ENCODE data around the gene CEP97.

Gene CEP97

DNA sequence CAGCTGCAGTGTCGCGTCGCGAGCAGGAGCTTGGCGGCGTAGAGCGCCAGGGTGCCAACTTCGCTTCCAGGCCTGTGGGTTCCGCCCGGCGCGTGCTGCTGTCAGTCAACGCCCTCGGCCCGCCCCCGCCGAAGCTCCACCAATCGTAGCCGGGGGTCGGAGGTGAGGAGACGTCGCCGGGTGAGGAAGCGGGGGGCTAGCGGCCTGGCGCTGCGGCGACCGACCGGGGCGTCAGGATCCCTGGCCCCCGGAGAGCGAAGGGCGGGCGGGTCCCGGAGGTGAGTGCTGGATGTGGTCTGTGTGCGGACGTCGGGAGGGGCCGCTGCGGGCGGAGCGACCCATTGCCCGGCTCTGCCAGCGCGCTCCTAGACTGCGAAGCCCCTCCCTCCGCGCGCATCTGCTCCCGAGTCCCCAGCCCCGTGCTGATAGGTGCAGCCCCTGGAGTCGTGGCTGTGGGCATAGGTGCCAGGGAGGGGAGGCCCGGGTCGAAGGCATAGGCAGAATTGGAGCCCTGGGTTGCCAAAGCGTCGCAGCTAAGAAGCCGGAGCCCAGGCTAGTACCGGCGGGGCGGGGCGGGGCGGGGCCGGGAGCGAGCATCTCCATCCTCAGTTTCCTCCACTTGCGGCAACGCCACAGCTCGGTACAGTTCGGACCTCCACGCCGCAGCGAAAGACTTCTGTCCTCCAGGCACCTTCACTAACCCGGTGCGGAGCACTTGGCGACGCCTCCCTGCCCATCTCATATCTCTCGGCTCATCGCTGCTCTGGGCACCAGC, 54.8 kb downstream of the CEP97 start, which contains the start of gene NXPE3:
NXPE3 (plus strand) TSS at position 165 of the 775 bp plus-strand sequence. CDS start 6,386 bp downstream, outside the sequence.
- peak; percentile 68 for DNase-seq

DNA sequence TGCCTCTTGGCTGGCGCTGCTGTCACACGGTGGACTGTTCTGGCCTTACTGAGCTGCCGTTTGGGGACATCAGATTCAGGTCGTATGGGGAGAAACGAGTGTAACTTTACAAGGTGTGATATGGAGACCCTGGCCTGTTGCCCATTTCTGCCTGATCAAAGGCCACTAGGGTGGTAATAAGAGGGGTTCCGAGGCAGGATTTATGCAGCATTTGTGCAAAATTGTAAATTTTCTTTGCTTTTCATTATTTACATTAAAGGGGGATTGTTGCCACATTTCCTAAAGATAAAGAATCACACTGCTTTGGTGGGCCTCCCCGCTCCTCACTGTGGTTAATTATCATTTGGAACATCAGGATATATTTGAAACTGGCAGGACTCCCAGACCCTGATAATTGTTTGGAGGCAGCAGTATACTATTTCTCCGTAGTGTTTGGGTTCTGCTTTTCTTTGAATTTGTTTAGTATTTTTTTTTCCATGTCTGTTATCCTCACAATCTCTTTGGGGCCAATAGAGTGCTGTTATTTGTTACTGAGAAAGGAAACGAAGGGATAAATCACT, 55.5 kb downstream of the CEP97 start:
- no peak for DNase-seq

DNA sequence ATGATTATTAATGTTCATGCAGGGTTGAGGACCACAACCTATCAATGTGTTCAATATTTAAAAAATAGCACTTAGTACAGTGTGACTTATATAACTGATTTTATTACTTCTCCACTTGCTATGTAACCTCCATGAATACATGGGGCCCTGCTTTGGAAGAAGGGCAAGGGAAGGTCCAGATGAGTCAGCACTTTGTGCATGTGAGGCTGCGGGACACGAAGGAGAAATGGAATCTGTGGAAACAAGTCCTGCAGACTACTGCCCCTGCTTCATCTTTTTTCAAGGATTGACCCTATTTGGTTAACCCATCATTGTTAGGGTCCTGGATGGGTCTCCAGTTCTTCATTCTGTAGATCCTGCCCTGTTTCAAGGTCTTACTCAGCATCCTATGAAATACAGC, 56.2 kb downstream of the CEP97 start:
- DNase-seq = peak; percentile 17

DNA sequence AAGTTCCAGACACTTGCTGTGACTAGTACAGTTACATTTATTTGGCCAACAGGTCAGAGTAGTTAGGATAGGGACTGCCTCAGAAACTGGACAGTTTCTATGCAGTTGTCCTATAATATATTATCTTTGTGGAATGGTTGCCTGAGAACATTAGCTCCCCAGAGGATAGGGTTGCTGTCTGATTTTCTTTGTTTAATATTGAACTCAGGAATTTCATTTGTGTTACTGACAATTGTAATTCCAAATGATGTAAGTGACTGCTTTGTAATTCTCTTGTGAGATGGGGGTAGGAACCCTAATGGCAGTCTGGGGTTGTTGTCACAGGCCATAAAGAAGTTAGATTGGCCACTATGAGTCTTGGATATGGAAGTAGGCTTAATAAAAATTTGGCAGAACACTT, 56.8 kb downstream of the CEP97 start:
- DNase-seq = no peak

DNA sequence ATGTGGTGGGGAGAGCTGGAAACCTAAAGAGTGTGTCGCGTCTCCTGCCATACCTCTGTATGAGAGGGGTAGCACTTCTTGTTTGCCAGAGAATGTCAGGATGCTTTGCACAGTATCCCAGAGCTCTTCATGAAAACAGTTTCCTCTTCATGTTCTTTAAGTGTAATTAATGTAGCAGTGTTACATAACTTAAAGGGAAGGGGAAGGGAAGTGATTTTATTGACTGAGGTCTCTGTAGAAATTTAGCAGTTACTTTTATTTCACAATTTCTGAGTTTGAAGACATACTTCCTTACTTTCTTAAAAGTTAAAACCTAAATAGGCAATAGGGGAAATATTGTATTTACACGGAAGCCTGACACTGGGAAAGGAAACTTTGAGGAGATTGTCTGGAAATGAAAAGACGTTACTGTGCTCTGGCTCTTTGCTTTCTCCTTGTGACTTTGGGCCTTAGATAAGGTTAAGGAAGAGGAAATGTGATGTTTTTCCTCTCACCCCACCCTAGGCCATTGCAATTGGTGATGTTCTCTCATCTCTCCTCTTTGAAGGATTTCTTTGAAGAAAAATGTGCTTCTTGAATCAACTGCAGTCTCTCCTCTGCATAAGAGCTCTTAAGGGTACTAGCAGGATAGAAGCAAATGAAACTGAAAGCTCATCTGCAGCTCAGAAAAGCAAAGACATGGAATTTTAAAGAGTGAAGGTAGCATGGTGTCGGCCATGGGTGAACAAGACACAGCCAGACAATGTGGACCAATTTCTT, 60.6 kb downstream of the CEP97 start:
- DNase-seq = no peak

DNA sequence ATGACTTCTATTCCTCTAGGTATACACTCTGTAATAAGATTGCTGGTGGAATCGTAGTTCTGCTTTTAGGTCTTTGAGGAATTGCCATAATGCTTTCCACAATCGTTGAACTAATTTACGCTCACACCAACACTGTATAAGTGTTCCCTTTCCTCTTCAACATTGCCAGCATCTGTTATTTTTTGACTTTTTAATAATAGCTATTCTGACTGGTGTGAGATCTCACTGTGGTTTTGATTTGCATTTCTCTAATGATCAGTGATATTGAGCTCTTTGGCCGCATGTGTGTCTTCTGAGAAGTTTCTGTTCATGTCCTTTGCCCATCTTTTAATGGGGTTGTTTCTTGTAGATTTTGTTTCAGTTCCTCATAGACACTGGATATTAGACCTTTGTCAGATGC, 67.4 kb downstream of the CEP97 start:
- no peak for DNase-seq

DNA sequence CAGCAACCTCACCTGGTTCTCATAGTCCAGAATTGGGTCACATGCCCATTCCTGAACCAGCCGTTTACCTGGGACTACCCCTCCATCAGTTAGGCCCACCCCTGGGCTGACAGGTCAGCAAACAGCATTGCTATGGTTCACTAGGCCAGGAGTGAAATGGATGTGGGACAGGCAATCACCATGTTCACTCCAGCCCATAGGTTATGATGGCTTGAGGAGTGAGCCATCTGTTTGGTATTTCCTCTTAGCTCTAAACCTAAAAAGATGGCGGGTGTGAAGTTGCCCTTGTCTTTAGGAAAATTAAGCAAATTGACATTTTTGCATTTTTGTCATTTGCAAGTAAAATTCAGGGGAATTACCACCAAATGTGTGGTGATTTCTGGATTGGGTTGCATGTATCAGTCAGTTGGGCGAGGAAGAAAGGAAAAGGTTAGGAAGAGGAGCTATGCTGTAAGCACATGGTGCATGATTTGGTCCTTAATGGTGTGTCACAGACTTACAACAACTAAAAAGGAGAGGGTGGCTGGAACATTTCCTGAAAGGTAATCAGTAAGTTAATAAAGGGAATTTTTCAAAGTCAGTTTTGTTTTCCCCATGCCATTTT, 71.8 kb downstream of the CEP97 start:
- DNase-seq = no peak

DNA sequence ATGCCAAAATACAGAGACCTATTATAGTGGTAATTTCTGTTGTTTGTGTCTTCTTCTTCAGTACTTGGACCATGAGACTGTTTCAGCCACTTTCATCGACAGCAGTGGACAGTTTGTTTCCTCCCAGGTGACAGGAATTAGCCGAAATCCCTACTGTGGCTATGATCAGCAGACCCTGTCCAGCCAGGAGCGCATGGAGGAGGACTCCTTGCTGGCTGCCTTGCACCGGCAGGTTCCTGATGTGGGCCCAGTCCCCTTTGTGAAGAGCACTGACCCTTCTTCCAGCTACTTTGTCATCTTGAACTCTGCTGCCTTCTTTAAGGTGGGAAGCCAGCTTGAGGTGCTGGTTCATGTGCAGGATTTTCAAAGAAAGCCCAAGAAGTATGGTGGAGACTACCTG, 76.8 kb downstream of the CEP97 start:
- DNase-seq = no peak

DNA sequence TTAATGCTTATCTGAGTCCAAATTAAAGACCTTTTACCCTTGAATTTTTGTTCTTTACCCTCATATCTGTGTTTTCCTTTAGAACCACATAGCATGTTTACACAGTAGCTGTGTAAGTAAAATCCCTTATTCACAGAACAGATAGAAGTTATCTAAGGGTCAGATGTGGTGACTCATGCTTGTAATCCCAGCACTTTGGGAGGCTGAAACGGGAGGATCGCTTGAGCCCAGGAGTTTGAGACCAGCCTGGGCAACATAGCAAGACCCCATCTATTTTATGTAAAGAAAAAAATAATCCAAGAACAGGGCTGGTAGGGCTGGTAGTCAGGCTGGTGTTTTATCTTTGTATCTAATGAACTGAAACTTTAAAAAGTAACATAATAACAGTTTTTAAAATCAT, 77.8 kb downstream of the CEP97 start:
- no peak for DNase-seq

DNA sequence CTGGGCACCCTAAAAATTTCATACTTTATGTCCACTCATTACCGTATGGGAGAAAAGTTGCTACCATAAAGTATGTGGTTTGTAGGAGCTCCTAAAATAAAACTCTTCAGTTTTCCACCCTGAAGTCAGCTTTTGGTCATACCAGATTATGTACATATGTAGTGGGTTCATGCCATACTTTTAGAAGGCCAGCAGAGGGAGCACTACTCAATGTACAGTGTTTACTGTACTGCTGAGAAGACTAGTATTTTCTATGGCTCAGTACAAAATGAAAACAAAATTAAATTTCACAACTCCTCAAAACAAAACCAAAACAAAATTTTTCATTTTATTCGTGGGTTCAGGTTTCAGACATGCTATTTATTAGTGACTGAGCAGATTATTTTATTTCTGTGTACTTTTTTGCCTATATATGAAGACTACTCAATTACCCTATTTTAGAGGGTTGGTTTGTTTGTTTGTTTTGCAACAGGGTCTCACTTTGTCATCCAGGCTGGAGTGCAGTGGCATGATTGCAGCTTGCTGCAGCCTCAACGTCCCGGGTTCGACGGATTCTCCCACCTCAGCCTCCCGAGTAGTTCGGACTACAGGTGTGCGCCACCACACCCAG, 78.9 kb downstream of the CEP97 start:
- no peak for DNase-seq

DNA sequence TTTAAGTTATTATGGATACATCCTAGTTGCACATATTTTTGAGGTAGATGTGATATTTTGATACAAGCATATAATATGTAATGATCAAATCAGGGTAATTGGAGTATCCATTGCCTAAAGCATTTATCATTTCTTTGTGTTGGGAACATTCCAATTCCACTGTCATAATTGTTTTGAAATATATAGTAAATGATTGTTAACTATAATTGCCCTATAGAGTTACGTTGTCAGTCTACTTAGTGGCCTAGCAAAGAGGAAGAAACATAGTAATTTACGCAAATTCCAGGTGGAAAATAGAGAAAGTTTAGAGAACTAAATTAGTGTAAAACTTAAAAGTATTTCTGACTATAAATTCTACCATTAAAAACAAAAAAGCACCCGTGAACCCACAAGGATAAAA, 79.5 kb downstream of the CEP97 start:
- DNase-seq = no peak

DNA sequence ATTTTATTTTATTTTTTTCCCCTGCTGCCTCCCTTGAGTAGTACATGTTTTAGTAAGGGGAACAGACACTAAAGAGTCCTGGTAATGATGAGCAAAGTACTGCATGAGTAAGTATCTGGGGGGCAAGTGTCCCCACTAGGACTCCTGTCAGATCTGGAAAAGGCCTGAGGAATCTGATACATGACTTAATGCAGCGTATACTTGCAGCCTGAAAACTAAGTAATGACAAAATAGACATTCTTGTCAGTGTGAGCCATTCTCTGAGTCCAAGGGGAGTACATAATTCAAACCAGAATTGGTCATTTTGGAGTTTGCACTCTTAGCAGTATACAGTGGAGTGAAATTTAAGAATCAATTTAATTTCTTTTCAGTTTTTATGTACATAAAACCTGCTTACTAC, 82.1 kb downstream of the CEP97 start:
- DNase-seq = no peak

DNA sequence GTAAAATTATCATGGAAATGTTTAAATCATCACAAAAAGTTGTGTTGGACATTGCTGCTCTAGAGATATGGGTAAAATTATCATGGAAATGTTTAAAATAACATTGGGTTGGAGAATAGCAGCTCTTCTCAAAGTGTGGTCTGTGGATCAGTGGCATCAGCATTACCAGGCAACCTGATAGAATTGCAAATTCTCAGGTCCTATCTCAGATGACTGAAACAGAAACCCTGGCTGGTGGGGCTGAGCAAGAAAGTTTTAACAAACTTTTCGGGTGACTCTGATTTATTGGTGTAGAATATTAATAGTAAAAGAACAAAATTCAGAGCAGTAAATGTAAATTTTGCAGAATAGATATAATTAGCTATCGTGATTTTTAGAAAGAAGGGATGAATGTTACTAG, 83.5 kb downstream of the CEP97 start:
- no peak for DNase-seq

DNA sequence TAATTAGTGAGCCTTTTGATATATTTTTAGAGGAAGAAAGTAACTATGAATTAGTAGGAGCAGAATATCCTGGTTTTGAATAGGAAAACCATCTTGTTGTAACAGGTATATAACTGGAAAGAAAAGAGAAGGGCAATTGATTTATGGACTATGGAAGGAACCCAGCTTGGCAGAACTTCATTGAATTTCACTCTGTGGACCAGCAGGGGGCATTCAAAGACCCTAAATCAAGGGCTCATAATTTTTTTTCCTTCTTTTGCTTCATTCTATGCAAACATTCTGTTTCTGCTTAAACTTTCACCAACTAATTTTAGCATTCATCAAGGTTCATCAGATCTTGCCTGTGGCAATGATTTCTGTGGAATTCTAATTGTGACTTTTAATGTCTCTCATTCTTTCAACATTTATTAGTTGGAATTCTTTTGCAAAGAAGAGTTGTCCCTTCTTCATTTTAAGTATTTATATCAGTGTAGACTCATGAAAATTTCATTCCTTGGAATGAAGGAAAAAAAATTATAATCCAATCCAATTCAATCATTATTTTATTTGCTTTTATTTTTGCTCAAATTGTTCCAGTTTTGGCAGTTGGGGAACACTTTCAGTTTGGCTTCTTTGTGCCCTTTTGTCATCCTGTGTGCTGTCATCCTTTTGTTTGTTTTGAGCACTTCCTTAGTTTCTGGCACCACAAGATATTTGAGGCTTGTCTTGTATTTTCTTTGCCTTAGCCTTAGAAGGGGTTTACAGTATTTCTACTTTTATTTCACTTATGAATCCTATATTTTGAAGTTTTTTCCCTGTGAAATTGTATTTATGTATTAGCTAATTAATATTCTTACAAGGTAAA, 85.0 kb downstream of the CEP97 start:
- DNase-seq = no peak

DNA sequence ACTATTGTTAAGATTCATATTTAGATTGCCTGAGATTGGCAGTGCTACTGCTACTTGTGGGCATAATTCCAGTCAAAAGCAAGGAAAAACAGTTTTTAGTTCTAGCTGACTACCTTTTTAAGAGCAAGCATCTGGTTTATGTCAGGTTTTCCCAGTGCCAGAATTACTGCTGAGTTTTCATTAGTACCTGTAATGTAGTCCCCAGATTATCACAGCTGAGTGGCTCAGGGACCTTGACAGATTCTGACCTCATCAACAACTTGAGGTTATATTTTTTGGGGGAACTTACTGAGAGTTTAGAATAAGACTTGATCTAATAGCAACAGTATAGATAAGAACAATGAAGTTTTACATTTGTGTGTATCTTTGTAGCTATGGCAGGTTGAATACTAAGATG, 85.6 kb downstream of the CEP97 start:
- no peak for DNase-seq

DNA sequence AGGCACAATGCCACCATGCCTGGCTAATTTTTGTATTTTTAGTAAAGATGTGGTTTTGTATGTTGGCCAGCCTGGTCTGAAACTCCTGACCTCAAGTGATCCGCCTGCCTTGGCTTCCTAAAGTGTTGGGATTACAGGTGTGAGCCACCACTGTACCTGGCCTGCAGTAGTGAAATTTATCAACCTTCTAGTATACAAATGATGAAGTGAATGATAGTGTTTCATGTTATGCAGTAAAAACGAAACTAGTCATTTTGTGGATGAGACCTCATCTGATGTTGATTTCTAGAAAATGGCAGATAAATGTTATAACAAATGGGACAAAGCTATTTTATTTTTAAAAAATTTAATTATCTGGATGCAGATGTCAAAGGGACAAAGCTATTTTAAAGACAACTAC, 87.5 kb downstream of the CEP97 start:
- no peak for DNase-seq

DNA sequence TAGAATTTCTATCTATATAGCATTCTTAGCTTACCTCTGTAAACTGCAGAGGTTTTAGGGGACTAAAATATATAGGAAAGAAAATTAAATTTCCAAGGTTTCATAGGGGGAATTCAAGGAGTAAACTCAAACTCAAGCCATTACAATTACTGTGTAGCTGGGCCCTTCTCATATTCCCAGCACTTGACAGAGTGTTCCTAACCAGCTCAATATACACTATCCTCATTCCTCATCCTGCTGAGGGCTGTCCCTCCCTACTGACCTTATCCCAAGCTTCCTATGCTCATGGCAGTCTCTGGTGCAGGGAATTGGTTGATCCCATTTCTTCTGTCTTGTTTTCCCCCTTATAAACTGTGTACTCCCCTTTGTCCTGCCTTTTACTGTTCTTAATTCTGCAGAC, 88.5 kb downstream of the CEP97 start:
- DNase-seq = no peak

DNA sequence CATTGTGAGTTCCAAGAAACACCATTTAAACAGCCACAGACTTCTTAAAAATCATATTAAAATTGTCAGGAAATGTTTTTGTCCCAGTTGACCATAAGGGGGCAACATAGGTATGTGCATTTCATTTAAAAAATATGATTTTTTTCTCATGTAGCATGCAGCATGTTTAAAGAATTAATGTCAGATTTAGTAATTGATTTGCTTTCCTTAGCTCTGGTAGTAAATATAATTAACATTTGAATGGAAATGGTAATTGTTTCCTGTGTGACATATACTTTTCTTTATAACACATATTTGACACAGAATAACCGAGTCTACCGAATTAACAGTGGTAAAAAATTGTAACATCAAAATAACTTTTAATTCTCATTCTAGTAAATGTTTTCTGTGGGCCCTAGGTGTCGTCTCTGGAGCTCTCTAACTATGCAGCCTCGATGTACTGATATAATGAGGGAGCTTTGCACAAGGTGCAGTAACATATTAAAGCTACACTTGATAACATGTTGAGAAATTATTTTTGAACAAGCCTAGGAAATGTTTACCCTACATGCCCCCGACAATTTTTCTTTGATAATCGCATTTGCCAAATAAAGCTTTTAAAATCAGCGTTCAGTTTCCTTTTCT, 89.5 kb downstream of the CEP97 start:
- DNase-seq = no peak

DNA sequence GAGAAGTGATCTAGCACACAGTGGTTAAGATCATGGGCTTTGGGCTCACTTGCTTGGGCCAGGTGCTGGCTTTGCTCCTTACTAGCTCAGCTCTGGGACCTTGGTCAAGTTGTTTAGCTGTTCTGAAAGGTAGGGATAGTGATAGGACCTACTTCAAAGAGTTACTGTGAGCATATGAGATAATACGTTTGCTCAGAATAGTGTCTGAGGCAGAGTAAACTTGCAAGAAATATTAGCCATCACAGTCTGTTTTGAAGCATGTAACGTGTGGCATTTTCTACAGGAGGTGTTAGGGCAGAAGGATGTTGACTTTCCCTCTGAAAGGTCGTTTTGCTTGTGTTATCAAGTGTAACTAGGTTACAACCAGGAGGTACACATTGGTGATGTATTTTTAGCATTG, 90.4 kb downstream of the CEP97 start:
- DNase-seq = no peak

DNA sequence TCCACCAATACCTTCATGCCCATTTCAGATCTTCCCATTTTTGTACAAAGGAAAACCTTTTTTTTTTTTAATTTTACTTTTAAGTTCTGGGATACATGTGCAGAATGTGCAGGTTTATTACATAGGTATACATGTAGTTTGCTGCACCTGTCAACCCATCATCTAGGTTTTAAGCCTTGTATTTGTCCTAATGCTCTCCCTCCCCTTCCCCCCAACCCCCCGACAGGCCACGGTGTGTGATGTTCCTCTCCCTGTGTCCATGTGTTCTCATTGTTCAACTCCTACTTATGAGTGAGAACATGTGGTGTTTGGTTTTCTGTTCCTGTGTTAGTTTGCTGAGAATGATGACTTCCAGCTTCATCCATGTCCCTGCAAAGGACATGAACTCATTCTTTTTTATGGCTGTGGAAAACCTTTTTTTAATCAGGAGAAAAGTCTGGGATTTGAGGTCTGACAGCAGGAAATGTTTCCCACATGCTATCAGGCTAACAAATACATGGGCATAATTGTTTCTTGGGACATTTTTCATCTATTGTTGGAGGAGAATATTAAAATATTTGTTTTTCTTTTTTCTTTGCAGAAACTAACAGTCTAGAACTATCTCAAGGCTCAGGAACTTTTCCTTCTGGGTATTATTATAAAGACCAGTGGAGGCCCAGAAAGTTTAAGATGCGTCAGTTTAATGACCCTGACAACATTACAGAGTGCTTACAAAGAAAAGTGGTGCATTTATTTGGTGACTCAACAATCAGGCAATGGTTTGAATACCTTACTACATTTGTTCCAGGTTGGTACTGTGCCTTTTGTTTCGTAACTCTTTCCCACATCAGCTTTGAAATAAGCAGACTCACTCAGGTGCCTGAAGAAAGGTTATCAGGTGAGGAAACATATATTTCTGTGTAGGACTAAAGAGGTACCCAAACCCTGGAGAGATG, 92.1 kb downstream of the CEP97 start:
- no peak for DNase-seq

DNA sequence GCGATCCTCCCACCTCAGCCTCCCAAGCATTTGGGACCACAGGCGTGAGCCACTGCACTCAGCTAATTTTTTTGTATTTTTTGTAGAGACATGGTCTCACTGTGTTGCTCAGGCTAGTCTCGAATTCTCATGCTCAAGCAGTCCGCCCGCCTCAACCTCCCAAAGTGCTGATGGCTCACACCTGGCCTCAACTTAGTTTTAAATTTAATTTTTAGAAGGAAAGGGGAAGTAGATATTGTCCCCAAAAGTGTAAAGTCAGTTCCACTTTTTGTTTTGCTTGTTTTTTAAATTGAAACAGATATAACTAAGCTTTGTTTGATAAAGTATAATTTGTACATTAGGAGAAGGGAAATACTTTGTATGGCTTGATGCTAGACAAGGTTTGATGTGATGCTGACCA, 93.6 kb downstream of the CEP97 start:
- no peak for DNase-seq

Measured in 8988T (cell line).